Measurements from ENCODE around the gene TENM4. TPM values are rescaled to one million over a fixed set of nuclear protein-coding genes. Genes with fewer than 3 reads are reported as not detected.
"Not testable (repeated sequence)": the region's sequence is repeated elsewhere in the genome, so short reads cannot be mapped to it uniquely, and the experiment has no call there.

The TENM4 gene
- total RNA-seq, 1 experiment from 2014 or later = 0.39 TPM

- POLR2A ChIA-PET = no interaction called here
- no TSS peak for BruUV-seq (replicated peaks)
These were observed 802.0 kb downstream of the TENM4 start for GRCh38 chr11:78638704-78639380.

GRCh38 chr11:78637527-78637926, 803.3 kb downstream of the TENM4 start:
- H3K27ac ChIP-seq (ENCODE audit: low read length); H3K9me3 ChIP-seq (ENCODE audit: control insufficient read depth, insufficient read depth, low read depth, low read length); POLR2A ChIA-PET; H3K4me3 ChIP-seq (ENCODE audit: low read depth in 2 of 2, low read length in 2 of 2); DNase-seq (ENCODE audit: low read depth, low spot score); BruUV-seq (replicated peaks); intact Hi-C loops (cut with micrococcal nuclease; ENCODE audit: unreplicated experiment); H3K36me3 ChIP-seq (ENCODE audit: control insufficient read depth, insufficient read depth, low read length); ATAC-seq; H3K4me1 ChIP-seq (ENCODE audit: control insufficient read depth, insufficient read depth, low read length); CTCF ChIA-PET; H3K27me3 ChIP-seq (ENCODE audit: control insufficient read depth, insufficient read depth, low read length); in situ Hi-C loops (cut with HindIII; ENCODE audit: low pct_unique_long_range_greater_than_20kb, low sequenced_read_pairs): not testable (repeated sequence)

More at GRCh38 chr11:78638704-78639380, 802.0 kb downstream of the TENM4 start:
- Histone ChIP-seq H3K27me3 (ENCODE audit: control insufficient read depth, insufficient read depth, low read length) (peaks cover 11% of the 10 kb centered on the region; the same call in 1 of the 2 replicates), H3K36me3 (ENCODE audit: control insufficient read depth, insufficient read depth, low read length) (no peaks in the 10 kb centered on the region), H3K4me1 (ENCODE audit: control insufficient read depth, insufficient read depth, low read length) (no peaks in the 10 kb centered on the region), H3K4me3 (ENCODE audit: low read depth in 2 of 2, low read length in 2 of 2) (no peak overlapping the region), H3K27ac (ENCODE audit: low read length) (no peak overlapping the region), H3K9me3 (ENCODE audit: control insufficient read depth, insufficient read depth, low read depth, low read length) (no peaks in the 10 kb centered on the region)
- intact Hi-C loops (cut with micrococcal nuclease; ENCODE audit: unreplicated experiment) (no loop called here), in situ Hi-C loops (cut with HindIII; ENCODE audit: low pct_unique_long_range_greater_than_20kb, low sequenced_read_pairs) (no loop called here)
- CTCF ChIA-PET = no interaction called here
- ATAC-seq (no peak), DNase-seq (ENCODE audit: low read depth, low spot score) (no peak)
- TF ChIP-seq TCF7L2 (IDR thresholded peaks at IDR 0.05; ENCODE audit: low read depth, low read length) (no peak), POLR2AphosphoS5 (IDR thresholded peaks at IDR 0.05; ENCODE audit: low read depth, low read length) (no peak), CTCF (IDR thresholded peaks at IDR 0.05) (no peak), SIN3A (IDR thresholded peaks at IDR 0.05; ENCODE audit: borderline replicate concordance, insufficient read depth, low read depth, low read length) (no peak)
- TF ChIP-seq, protein P1, sequence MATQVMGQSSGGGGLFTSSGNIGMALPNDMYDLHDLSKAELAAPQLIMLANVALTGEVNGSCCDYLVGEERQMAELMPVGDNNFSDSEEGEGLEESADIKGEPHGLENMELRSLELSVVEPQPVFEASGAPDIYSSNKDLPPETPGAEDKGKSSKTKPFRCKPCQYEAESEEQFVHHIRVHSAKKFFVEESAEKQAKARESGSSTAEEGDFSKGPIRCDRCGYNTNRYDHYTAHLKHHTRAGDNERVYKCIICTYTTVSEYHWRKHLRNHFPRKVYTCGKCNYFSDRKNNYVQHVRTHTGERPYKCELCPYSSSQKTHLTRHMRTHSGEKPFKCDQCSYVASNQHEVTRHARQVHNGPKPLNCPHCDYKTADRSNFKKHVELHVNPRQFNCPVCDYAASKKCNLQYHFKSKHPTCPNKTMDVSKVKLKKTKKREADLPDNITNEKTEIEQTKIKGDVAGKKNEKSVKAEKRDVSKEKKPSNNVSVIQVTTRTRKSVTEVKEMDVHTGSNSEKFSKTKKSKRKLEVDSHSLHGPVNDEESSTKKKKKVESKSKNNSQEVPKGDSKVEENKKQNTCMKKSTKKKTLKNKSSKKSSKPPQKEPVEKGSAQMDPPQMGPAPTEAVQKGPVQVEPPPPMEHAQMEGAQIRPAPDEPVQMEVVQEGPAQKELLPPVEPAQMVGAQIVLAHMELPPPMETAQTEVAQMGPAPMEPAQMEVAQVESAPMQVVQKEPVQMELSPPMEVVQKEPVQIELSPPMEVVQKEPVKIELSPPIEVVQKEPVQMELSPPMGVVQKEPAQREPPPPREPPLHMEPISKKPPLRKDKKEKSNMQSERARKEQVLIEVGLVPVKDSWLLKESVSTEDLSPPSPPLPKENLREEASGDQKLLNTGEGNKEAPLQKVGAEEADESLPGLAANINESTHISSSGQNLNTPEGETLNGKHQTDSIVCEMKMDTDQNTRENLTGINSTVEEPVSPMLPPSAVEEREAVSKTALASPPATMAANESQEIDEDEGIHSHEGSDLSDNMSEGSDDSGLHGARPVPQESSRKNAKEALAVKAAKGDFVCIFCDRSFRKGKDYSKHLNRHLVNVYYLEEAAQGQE (IDR thresholded peaks at IDR 0.05; ENCODE audit: insufficient read depth in 1 of 2, low read depth in 2 of 2, low read length in 1 of 2) = no peak

DNA sequence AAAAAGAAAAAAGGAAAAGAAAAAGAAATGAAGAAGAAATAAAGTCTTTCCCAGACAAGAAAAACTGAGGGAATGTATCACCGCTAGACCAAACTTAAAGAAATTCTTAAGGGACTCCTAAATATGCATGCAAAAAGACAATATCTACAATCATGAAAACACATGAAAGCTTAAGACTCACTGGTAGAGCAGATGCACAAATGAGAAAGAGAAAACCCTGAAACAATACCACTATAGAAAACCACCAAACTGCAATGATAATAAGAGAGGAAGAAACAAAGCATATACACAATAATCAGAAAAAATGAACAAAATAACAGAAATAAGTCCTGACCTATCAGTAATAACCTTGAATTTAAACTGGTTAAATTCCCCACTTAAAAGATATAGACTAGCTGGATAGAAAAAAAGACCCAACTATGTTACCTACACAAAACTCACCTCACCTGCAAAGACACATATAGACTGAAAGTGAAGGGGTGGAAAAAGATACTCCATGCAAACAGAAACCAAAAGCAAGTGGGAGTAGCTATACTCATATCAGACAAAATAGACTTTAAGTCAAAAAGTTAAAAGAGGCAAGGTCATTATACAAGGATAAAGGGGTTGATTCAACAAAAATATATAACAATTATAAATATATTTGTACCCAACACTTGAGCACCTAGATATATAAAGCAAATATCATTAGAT, 804.9 kb downstream of the TENM4 start:
- in situ Hi-C loops (cut with HindIII; ENCODE audit: low pct_unique_long_range_greater_than_20kb, low sequenced_read_pairs) (no loop called here), intact Hi-C loops (cut with micrococcal nuclease; ENCODE audit: unreplicated experiment) (no loop called here)
- Histone ChIP-seq H3K36me3 (ENCODE audit: control insufficient read depth, insufficient read depth, low read length) (no peaks in the 10 kb centered on the region), H3K27ac (ENCODE audit: low read length) (no peak overlapping the region), H3K9me3 (ENCODE audit: control insufficient read depth, insufficient read depth, low read depth, low read length) (no peaks in the 10 kb centered on the region), H3K27me3 (ENCODE audit: control insufficient read depth, insufficient read depth, low read length) (no peaks in the 10 kb centered on the region), H3K4me1 (ENCODE audit: control insufficient read depth, insufficient read depth, low read length) (no peaks in the 10 kb centered on the region), H3K4me3 (ENCODE audit: low read depth in 2 of 2, low read length in 2 of 2) (no peak overlapping the region)
- CTCF ChIA-PET = no interaction called here
- BruUV-seq (replicated peaks) = no TSS peak
- ATAC-seq = no peak
- TF ChIP-seq SIN3A (IDR thresholded peaks at IDR 0.05; ENCODE audit: borderline replicate concordance, insufficient read depth, low read depth, low read length) (no peak), POLR2AphosphoS5 (IDR thresholded peaks at IDR 0.05; ENCODE audit: low read depth, low read length) (no peak), TCF7L2 (IDR thresholded peaks at IDR 0.05; ENCODE audit: low read depth, low read length) (no peak), CTCF (IDR thresholded peaks at IDR 0.05) (no peak)
- TF ChIP-seq, protein P1 (IDR thresholded peaks at IDR 0.05; ENCODE audit: insufficient read depth in 1 of 2, low read depth in 2 of 2, low read length in 1 of 2) = no peak
- POLR2A ChIA-PET = no interaction called here
- no peak for DNase-seq (ENCODE audit: low read depth, low spot score)
